GM21528 (cell line): ENCODE results near the gene LMNTD2.

ENCODE experiments used
- ATAC-seq: cut with Tn5 transposase; IDR thresholded peaks from one replicate; pipeline ENCODE4 v1.9.1; 2021; ENCODE audit warnings: mild to moderate bottlenecking, moderate library complexity; ENCODE audit not compliant: unreplicated experiment, low FRiP score

Gene LMNTD2

DNA sequence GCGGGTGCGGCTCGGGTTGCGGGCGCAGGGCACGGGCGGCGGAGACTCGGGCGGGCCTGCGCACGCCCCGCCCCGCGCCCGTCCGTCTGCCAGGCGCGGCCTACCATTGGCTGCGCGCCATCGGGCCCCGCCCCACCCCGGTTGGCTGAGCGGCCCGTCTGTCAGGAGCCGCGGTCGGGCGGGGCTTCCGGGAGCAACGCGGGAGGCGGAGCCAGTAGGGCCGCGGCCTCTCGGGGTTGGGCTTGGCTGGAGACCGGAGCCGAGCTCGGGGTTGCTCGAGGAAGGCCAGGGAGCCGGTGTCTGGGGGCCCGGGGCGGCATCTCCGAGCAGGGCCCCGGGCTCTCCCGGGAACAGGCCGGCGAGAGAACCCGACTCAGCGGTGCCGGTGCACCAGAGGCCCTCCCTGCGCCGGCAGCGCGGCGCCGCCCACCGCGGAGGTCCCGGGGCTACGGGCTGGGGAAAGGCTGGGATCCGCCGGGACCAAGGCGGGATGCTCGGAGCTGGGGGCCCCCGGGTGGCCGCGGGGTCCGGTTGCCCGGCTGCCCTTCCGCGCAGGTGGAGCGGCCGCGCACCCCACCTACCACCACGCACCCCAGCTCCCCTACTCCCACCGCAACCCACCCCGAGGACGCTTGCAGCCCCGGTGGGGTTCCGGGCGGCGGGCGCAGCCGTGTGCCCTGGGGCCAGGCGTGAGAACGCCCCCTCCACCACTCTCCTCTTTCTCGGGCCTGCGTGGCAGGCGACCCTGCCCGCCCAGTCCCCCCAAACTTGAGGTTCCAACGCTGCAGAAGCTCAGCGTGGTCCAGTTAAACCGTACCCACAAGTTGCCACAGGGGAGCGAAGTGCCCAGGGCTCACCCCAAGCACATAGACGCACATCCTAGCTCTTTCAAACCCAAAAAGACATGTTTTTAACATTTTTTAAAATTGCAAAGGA lies 24.8 kb downstream of the LMNTD2 start, which contains the start of gene HRAS:
Gene HRAS, minus strand, starts transcription at position 58 of the 936 bp plus-strand sequence.
- peak; percentile 64 for ATAC-seq

DNA sequence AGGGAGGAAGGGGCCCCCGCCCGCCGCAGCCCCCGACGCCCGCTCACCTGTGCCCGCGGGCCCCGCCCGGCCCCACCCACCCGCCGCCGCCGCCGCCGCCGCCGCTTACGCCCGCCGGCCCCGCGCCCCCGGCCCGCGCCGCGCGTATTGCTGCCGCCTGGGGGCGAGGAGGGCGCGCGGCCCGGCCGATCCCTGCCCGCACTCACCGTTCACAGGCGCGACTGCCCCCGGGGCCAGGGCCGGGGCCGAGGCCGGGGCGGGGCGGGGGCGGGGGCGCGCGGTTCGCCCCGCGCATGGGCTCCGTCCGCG lies 25.4 kb downstream of the LMNTD2 start:
- no peak for ATAC-seq

DNA sequence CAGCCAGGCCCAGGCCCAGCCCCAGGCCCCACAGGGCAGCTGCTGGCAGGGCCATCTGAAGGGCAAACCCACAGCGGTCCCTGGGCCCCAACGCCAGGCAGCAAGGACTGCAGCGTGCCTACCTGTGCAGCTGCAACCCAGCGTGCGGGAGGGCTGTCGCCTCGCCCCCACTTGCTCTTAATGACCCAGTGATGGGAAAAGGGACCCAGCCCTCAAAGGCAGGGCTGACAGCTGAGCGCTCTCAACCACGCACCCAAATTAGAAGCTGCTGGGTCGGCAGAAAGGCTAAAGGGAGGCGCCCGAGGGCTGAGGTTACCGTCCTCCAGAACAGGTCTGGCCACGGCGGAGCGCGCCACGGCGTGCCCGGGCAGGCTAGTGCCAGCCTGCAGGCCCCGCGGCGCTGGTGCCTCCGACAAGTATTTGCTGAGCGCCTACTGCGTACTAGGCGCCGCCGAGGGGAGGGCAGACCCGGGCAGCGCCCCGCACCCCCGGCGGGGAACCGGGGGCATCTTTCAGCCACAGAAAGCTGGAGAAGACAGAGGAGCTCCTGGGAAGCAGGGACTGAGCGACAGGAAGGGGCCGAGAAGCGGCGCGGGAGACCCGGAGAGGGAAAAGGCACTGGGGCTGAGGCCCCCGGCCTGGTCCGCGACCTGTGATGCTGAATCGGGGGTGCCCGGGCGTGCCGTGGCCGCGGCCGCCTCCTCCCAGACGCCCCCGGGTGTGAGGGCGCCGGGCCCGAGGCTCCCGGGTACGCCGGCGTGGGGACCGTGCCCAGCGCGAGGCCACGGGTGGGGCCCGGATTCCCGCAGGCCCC lies 25.9 kb downstream of the LMNTD2 start:
- no peak for ATAC-seq

DNA sequence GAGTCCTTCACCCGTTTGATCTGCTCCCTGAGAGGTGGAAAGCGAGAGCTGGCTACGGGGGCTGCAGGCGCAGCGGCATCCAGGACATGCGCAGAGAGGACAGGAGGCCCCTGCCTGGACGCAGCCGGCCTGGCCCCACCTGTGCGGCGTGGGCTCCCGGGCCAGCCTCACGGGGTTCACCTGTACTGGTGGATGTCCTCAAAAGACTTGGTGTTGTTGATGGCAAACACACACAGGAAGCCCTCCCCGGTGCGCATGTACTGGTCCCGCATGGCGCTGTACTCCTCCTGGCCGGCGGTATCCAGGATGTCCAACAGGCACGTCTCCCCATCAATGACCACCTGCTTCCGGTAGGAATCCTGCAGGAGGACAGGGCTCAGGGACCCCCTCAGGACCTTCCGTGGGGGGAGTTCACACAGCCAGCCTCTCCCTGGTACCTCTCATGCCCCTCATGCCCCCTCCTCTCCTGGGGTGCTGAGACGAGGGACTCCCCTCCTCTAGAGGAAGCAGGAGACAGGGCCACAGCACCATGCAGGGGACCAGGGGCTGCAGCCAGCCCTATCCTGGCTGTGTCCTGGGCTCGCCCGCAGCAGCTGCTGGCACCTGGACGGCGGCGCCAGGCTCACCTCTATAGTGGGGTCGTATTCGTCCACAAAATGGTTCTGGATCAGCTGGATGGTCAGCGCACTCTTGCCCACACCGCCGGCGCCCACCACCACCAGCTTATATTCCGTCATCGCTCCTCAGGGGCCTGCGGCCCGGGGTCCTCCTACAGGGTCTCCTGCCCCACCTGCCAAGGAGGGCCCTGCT lies 26.7 kb downstream of the LMNTD2 start:
- ATAC-seq = no peak

DNA sequence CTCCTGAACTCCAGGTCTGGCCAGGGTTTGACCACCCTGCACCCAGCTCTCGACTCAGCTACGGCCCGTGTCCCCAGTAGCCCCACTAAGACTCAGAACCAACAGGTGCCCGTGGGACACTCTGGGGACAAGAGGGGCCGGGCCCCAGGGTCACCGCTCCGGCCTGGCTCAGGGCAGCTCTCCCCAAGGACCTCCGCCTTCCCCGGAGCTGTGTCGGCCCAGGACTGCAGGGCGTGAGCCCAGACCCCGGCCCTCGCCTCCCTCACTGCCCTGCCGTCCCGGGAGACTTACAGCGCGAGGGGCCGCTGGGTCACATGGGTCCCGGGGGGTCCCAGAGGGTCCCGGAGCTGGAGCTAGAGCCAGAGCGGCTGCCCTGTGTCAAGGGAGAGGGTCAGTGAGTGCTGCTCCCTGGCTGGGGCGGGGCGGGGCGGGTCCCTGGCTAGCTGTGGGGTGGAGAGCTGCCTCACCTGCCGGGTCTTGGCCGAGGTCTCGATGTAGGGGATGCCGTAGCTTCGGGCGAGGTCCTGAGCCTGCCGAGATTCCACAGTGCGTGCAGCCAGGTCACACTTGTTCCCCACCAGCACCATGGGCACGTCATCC lies 27.5 kb downstream of the LMNTD2 start:
- no peak for ATAC-seq

DNA sequence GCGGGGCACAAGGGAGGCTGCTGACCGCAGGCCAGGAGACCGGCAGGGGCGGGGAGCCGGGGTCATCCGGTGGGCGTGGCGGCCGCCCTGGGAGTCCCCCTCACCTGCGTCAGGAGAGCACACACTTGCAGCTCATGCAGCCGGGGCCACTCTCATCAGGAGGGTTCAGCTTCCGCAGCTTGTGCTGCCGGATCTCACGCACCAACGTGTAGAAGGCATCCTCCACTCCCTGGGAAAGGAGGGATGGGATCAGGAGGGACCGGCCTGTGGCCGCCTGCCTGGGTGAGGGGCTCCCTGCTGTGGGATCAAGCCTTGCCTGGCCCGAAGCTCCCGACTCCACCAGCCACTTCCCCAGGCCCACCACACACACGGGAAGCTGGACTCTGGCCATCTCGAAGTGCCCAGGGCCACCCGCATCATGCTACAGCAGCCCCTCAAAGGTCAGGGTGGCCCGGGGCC lies 28.0 kb downstream of the LMNTD2 start:
- ATAC-seq = no peak

DNA sequence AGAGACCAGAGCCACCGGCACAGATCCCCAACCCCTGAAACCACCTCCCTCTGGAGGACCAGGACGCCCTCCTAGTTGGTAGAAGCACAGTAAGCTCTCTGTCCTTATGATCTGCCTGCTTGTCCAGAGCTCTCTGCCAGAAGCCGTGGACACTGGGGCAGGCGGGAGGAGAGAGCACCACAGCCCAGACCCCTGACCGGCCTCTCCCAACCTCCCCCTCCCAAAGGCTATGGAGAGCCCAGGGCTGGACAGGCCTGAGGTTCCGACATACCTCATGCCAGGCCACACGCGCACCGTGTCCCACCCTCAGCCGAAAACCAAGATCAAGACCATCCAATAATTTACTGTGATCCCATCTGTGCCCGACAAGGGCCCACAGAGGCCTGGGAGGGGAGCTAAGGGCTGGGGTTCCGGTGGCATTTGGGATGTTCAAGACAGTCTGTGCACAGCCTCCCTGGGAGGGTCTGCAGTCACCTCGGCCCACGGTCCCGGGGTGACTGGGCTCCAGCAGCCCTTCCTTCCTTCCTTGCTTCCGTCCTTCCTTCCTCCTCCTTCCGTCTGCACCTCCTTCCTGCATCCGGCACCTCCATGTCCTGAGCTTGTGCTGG lies 28.5 kb downstream of the LMNTD2 start:
- ATAC-seq = no peak

DNA sequence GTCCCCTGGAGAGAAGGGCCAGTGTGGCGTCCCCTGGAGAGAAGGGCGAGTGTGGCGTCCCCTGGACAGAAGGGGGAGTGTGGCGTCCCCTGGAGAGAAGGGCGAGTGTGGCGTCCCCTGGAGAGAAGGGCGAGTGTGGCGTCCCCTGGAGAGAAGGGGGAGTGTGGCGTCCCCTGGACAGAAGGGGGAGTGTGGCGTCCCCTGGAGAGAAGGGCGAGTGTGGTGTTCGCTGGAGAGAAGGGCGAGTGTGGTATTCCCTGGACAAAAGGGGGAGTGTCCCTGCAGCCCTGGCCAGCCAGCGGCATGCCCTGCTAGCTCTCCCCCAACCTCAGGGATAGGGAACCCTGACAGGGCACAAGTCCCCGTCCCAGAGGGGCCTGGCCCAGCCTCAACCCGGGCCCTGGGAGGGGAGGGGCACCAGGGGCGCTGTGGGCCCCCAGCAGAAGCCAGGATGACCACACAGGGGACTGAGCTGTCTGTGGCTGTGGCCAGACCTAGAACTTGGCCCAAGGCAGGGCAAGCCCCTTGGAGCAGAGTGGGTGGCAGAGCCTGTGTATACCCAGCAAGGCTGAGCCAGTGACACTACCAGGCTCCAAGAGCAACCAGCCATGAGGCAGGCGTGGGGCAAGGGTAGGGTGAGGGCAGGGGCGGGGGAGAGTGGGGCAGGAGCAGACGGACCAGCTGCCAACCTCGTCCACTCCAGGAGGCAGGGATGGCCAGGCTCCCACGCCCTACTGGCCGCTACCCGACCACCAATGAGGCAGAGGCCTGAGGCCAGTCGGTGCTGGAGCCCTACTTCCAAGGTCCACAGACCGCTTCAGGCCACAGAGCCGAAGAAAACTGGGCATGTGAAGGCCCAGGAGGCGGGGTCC lies 29.3 kb downstream of the LMNTD2 start:
- no peak for ATAC-seq

DNA sequence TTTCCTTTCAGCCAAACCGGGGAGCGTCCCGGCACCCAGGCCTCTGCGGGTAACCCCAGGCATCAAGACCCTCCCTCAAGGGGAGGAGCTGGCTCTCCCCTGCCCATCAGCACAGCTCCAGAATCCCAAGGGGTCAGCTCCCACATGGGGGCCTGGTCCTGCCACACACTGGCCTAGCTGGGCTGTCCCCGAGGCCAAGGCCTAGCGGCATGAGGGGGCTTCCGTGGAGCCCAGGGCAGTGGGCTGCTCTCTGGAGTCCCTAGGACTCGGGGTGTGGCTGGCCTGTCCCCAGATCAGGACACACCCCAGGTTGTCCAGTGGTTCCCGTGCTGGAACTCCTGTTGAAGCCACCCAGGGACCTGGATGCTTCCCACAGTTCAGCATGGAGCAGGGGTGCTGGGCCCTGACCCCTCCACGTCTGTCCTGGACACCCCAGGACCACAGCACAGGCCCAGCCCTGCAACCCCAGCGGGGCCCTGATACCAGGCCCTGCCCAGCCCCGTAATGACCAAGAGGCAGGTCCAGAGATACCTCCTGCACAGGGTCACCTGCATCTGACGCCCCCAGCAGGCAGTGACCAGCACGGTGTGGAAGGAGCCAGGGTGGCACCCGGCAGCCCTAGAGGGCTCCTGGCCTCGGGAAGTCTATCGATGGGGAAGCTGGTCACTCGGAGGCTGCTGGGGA lies 30.7 kb downstream of the LMNTD2 start:
- no peak for ATAC-seq

DNA sequence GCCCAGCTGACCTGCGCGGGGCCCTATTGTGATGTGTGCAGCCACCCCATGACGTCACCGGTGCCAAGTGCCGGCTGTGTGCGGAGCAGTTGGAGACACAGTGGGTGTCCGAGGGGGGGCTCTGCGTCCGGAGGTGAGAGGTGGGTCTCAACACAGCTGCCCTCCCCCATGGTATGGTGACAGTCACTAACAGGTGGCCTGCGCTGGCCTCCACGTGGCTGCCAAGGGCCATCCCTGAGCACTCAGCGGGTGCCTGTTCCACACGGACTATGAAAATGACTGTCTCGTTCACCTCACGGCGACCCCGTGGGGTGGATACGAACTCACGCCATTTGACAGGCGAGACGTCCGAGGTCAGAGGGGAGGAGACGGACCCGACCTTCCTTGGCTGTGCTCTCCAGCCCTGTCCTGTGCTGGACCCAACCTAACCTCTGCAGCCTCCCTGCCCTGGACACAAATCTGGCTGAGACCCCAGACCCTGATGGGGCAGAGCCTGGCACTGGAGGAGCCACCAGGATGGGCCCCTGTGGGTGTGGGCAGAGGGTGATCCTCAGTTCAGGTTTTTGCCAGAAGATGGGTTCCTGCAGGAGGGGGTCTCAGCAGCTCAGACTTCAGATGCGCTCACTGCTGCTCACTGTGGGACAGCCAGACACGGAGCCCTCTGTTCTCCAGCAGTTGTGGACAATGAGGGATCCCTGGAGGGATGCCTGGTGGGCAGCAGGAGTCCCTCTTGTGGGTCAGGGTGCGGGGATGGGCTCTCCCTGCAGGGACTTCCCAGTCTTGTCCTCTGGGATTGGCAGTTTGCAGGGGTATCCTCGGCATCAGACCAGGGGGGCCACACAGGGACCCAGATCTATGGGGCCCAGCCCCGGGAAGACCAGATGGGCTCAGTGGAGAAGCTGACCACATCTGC lies 31.5 kb downstream of the LMNTD2 start:
- ATAC-seq = no peak

DNA sequence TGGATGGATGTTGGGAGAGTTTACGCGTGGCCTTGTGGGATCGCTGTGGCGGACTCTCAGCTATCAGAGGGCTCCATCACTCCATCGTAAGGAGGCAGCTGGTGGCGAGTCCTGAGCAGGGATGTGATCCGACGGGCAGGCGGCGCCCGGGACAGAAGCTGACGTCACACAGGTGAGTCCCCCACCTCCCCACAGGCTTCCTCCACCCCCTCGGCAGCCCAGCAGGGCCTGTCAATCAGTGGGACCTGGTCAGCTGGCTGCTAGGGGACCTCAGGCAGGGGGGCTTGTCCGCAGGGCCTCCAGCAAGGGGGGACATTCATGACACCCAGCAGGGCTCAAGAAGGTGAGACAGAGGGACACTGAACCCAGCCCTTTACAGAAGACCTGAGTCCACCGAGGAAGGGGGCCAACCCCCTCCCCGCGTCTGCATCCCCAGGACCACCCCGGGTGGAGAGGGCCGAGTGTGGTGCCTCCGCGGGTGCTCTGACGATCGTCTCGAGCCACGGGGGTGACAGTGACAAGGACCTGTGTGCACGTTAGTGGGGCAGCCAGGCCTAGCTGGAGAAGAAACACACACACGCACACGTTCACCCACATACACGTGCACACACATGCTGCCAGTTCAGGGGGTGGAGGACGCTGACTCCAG lies 32.2 kb downstream of the LMNTD2 start:
- no peak for ATAC-seq

DNA sequence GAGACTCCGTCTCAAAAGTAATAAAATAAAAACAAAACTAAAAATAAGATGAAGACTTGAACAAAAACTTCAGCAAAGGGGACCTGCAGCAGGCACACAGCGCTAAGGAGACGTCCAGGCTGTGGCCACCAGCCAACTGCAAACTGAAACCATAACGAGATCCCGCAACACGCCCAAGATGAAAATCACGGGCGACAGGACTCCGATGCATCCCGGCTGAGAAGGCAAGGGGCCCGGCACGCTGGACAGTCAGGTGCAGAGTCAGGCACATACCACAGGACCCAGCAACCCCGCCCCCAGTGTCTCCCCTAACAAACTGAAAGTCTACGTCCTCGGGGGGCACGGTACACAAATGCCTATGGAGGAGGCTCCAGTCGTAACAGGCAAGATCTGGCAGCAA lies 34.3 kb downstream of the LMNTD2 start:
- ATAC-seq = no peak

DNA sequence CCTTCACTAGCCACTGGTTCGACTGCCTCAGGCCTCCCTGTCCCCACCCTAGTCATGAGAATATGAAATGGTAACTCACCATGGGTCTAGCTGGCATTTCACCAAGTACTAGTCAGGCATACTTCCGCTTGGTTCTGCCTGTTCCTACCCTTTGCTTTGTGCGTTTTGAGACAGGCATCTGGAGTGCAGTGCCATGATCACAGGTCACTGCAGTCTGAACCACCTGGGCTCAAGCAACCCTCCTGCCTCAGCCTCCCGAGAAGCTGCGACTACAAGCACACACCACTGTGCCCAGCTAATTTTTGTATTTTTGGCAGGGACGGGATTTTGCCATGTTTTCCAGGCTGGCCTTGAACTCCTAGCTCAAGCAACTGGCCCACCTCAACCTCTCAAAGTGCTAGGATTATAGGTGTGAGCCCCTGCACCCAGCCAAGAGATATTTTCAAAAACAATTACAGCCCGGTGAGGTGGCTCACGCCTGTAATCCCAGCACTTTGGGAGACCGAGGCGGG lies 39.3 kb downstream of the LMNTD2 start:
- ATAC-seq = no peak

DNA sequence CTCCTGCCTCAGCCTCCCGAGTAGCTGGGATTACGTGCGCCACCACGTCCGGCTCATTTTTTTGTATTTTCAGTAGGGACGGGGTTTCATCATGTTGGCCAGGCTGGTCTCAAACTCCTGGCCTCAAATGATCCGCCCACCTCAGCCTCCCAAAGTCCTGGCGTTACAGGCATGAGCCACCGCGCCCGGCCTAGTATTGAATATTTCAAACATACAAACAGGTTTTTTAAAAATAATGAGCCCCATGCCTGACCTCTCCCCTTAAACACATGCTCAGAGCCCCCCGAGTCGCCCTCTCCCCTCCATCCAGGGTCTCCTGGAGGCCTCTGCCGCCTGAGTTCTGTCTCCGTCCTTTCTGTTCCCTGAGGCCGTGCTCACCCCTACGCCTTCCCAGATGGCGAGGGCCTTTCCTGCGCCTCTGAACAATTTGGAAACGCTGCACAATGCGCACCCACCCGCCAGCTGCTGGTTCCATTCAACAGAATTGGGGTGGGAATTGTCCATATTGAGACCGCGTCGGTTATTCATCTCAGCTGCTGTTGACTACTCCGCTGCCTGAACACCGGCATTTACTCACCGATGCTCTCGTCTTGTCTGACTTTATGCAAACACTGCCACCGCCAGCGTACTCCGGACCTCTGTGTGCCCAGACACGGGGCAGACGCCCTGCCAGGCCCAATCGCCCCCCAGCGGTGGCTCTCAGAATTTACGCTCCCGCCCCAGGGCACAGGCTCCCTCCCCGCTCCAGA lies 39.9 kb downstream of the LMNTD2 start:
- ATAC-seq = no peak

DNA sequence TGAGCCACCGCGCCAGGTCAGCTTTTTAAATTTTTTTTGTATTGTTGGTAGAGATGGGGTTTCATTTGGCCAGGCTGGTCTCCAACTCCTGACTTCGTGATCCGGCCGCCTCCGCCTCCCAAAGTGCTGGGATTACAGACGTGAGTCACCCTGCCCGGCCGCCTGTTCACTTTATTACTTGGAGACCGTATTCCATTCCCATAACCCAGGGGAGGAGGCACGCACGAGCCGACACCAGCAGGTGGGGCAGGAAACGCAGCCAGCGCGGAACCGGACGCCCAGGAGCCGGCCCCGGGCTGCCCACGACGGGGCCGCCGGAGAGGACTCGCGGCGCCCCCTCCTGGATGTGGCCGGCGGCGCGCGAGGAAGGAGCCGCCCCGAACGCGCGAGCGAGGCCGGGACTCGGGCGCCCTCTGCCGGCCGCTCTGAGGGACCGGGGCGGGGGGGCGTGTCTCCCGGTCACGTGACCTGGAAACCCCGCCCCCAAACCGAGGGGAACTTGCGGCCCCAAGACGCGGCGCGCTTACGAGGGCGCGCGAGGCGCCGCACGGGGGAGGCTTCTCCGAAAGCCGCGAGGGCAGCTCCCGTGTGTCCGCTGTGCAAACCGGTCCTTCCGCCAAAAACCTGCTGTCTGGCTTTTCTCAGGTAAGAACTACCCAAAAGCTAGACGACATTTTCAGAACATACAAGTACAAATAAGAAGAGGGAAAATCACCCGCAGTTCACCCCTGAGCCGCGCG lies 41.9 kb downstream of the LMNTD2 start:
- ATAC-seq = peak; percentile 81
